ENCODE results near the gene ATP7A. TPM values are rescaled to one million over a fixed set of nuclear protein-coding genes. Genes with fewer than 3 reads are reported as not detected.

Gene ATP7A
- polyA plus RNA-seq, 1 of the 3 experiments (the other 2 are of a cell fraction): 1.7 TPM

GRCh38 chrX:78027798-78028197, 117.3 kb downstream of the ATP7A start:
- POLR2A ChIA-PET: no interaction called here
- no peaks in the 10 kb centered on the region for H3K27me3 ChIP-seq (ENCODE audit: insufficient read depth)
- no peak overlapping the region for H3K27ac ChIP-seq (ENCODE audit: low read depth in 2 of 2, low read length in 1 of 2)
- no peak for TF ChIP-seq ELF1 (IDR thresholded peaks at IDR 0.05)
- TF ChIP-seq GATA2 (CRISPR knock-in tag; IDR thresholded peaks at IDR 0.05): no peak
- no peak for TF ChIP-seq MEF2A (IDR thresholded peaks at IDR 0.05; ENCODE audit: borderline replicate concordance, low read depth)
- no peak overlapping the region for H3K9ac ChIP-seq
- H3F3A ChIP-seq (replicated peaks; ENCODE audit: insufficient read depth): no peaks in the 10 kb centered on the region
- no peaks in the 10 kb centered on the region for H4K20me1 ChIP-seq (ENCODE audit: insufficient read depth)
- H3K9me2 ChIP-seq: no peaks in the 10 kb centered on the region
- H3K4me2 ChIP-seq: no peak overlapping the region
- no peak overlapping the region for H2AFZ ChIP-seq (ENCODE audit: low read depth)
- CTCF ChIA-PET: interaction anchor here (2.2 kb wide), 1 partner anchor 17 kb away, joined by 8 read pairs; no protein-coding TSS in a partner anchor
- 52% methylated on average over 3 of the region's 3 CpGs for WGBS (ENCODE audit: low lambda C conversion rate)
- no peak overlapping the region for H3K4me3 ChIP-seq (ENCODE audit: low read depth in 2 of 2, low read length in 1 of 2)
- H3K4me1 ChIP-seq (ENCODE audit: control insufficient read depth in 1 of 2, insufficient read depth in 2 of 2, low read depth in 1 of 2, low read length in 1 of 2): no peaks in the 10 kb centered on the region
- DNase-seq: no peak
- H3K79me2 ChIP-seq (ENCODE audit: insufficient read depth): no peaks in the 10 kb centered on the region
- no peaks in the 10 kb centered on the region for H3K9me3 ChIP-seq
- H3K36me3 ChIP-seq (replicated peaks in 1 of 2; ENCODE audit: control insufficient read depth in 1 of 2, insufficient read depth in 2 of 2, low read length in 1 of 2): no peaks in the 10 kb centered on the region

DNA sequence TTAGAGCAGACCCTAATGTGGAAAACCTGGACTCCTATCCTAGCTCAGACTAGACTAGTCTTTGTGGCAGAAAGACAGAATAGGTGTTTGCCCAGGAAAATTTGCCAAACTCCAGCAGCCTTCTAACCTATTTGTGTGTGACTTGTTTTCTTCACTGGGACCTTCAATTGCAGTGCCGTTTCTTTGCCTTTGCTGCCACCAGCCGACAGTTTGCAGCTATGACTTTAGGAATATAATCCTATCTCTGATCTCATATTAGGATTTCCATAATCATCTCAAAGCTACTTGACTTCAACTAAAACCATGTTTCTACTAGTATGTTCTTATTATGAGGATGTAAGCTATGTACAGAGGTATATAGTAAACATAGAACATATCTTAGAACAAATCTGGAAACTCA, 119.2 kb downstream of the ATP7A start:
- POLR2A ChIA-PET: no interaction called here
- WGBS (ENCODE audit: low lambda C conversion rate): 29% methylated on average over 2 of the region's 2 CpGs
- CTCF ChIA-PET: interaction anchor here (0.8 to 2.2 kb wide), 17 partner anchors 8 to 1751 kb away, joined by 3 to 18 read pairs (median 5); partner anchors contain the start of genes ATP7A and PGK1
- TF ChIP-seq, protein P1, sequence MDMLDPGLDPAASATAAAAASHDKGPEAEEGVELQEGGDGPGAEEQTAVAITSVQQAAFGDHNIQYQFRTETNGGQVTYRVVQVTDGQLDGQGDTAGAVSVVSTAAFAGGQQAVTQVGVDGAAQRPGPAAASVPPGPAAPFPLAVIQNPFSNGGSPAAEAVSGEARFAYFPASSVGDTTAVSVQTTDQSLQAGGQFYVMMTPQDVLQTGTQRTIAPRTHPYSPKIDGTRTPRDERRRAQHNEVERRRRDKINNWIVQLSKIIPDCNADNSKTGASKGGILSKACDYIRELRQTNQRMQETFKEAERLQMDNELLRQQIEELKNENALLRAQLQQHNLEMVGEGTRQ (IDR thresholded peaks at IDR 0.05; ENCODE audit: borderline replicate concordance, low read depth, low read length): no peak
- TF ChIP-seq ELF1 (IDR thresholded peaks at IDR 0.05): no peak
- TF ChIP-seq MEF2A (IDR thresholded peaks at IDR 0.05; ENCODE audit: borderline replicate concordance, low read depth): no peak
- TF ChIP-seq MXI1 (IDR thresholded peaks at IDR 0.05; ENCODE audit: low read depth, low read length): no peak
- TF ChIP-seq ZBTB33 (IDR thresholded peaks at IDR 0.05; ENCODE audit: borderline replicate concordance, low read depth): no peak
- TF ChIP-seq RFX5 (IDR thresholded peaks at IDR 0.05; ENCODE audit: low read length): no peak
- TF ChIP-seq EZH2phosphoT487 (IDR thresholded peaks at IDR 0.05; ENCODE audit: borderline replicate concordance, low read depth): no peak
- no peak for TF ChIP-seq FOXJ3 (CRISPR knock-in tag; IDR thresholded peaks at IDR 0.05)
- TF ChIP-seq YY1 (IDR thresholded peaks at IDR 0.05; ENCODE audit: low read depth): no peak
- no peak for TF ChIP-seq NFIC (IDR thresholded peaks at IDR 0.05; ENCODE audit: borderline replicate concordance)
- TF ChIP-seq, protein P2, sequence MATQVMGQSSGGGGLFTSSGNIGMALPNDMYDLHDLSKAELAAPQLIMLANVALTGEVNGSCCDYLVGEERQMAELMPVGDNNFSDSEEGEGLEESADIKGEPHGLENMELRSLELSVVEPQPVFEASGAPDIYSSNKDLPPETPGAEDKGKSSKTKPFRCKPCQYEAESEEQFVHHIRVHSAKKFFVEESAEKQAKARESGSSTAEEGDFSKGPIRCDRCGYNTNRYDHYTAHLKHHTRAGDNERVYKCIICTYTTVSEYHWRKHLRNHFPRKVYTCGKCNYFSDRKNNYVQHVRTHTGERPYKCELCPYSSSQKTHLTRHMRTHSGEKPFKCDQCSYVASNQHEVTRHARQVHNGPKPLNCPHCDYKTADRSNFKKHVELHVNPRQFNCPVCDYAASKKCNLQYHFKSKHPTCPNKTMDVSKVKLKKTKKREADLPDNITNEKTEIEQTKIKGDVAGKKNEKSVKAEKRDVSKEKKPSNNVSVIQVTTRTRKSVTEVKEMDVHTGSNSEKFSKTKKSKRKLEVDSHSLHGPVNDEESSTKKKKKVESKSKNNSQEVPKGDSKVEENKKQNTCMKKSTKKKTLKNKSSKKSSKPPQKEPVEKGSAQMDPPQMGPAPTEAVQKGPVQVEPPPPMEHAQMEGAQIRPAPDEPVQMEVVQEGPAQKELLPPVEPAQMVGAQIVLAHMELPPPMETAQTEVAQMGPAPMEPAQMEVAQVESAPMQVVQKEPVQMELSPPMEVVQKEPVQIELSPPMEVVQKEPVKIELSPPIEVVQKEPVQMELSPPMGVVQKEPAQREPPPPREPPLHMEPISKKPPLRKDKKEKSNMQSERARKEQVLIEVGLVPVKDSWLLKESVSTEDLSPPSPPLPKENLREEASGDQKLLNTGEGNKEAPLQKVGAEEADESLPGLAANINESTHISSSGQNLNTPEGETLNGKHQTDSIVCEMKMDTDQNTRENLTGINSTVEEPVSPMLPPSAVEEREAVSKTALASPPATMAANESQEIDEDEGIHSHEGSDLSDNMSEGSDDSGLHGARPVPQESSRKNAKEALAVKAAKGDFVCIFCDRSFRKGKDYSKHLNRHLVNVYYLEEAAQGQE (IDR thresholded peaks at IDR 0.05; ENCODE audit: low read depth, low read length): no peak
- no peak for TF ChIP-seq TAF1 (IDR thresholded peaks at IDR 0.05; ENCODE audit: borderline replicate concordance, low read depth, low read length)
- no peak for TF ChIP-seq FOXM1 (IDR thresholded peaks at IDR 0.05; ENCODE audit: low read depth)
- TF ChIP-seq SIN3A (IDR thresholded peaks at IDR 0.05; ENCODE audit: borderline replicate concordance, low read depth, low read length): no peak
- TF ChIP-seq RAD21 (IDR thresholded peaks at IDR 0.05; ENCODE audit: low read length): peak; percentile 89
- TF ChIP-seq TEAD4 (IDR thresholded peaks at IDR 0.05; ENCODE audit: borderline replicate concordance, insufficient read depth): no peak
- TF ChIP-seq, protein P3, sequence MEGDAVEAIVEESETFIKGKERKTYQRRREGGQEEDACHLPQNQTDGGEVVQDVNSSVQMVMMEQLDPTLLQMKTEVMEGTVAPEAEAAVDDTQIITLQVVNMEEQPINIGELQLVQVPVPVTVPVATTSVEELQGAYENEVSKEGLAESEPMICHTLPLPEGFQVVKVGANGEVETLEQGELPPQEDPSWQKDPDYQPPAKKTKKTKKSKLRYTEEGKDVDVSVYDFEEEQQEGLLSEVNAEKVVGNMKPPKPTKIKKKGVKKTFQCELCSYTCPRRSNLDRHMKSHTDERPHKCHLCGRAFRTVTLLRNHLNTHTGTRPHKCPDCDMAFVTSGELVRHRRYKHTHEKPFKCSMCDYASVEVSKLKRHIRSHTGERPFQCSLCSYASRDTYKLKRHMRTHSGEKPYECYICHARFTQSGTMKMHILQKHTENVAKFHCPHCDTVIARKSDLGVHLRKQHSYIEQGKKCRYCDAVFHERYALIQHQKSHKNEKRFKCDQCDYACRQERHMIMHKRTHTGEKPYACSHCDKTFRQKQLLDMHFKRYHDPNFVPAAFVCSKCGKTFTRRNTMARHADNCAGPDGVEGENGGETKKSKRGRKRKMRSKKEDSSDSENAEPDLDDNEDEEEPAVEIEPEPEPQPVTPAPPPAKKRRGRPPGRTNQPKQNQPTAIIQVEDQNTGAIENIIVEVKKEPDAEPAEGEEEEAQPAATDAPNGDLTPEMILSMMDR (IDR thresholded peaks at IDR 0.05): peak; percentile 72
- TF ChIP-seq GABPA (IDR thresholded peaks at IDR 0.05; ENCODE audit: low read depth): no peak
- TF ChIP-seq TCF12 (IDR thresholded peaks at IDR 0.05): no peak
- peak; percentile 57 for TF ChIP-seq SMC3 (IDR thresholded peaks at IDR 0.05; ENCODE audit: low read depth, low read length)

More for the DNA sequence above, 119.2 kb downstream of the ATP7A start:
- Histone ChIP-seq H2AFZ (ENCODE audit: low read depth) (no peak overlapping the region), H3F3A (replicated peaks; ENCODE audit: insufficient read depth) (no peaks in the 10 kb centered on the region), H3K9ac (no peak overlapping the region), H3K27me3 (ENCODE audit: insufficient read depth) (no peaks in the 10 kb centered on the region), H3K27ac (ENCODE audit: low read depth in 2 of 2, low read length in 1 of 2) (no peak overlapping the region), H3K79me2 (ENCODE audit: insufficient read depth) (no peaks in the 10 kb centered on the region), H3K9me2 (no peaks in the 10 kb centered on the region), H3K4me1 (ENCODE audit: control insufficient read depth in 1 of 2, insufficient read depth in 2 of 2, low read depth in 1 of 2, low read length in 1 of 2) (no peaks in the 10 kb centered on the region), H3K4me3 (ENCODE audit: low read depth in 2 of 2, low read length in 1 of 2) (no peak overlapping the region), H3K9me3 (no peaks in the 10 kb centered on the region), H4K20me1 (ENCODE audit: insufficient read depth) (no peaks in the 10 kb centered on the region), H3K4me2 (no peak overlapping the region), H3K36me3 (replicated peaks in 1 of 2; ENCODE audit: control insufficient read depth in 1 of 2, insufficient read depth in 2 of 2, low read length in 1 of 2) (no peaks in the 10 kb centered on the region)
- peak; percentile 38 for DNase-seq
